ENCODE measurements around the gene DIPK1A.

- TF ChIP-seq CTCF (IDR thresholded peaks at IDR 0.05): no peak
- TF ChIP-seq EP300 (IDR thresholded peaks at IDR 0.05): peak in 1 of 2 donors; percentile 21
- TF ChIP-seq POLR2A (IDR thresholded peaks at IDR 0.05): no peak
Measured at GRCh38 chr1:92934395-92935378, 26.6 kb downstream of the DIPK1A start.
